Measurements from ENCODE around the gene KRT8. TPM values are rescaled to one million over a fixed set of nuclear protein-coding genes. Genes with fewer than 3 reads are reported as not detected.

KRT8 gene
- total RNA-seq, 1 experiment from 2014 or later, result 3,725 TPM

GRCh38 chr12:52901715-52902541 lies 2.9 kb downstream of the KRT8 start:
- H3K27ac Mint-ChIP-seq (ENCODE audit: unreplicated experiment), result peak overlapping the region; percentile 98
- H3K36me3 Mint-ChIP-seq (ENCODE audit: insufficient read depth, unreplicated experiment), result peaks cover 91% of the 10 kb centered on the region
- peaks cover 3% of the 10 kb centered on the region for H3K27me3 Mint-ChIP-seq (ENCODE audit: insufficient read depth, unreplicated experiment)
- intact Hi-C loops (cut with micrococcal nuclease; ENCODE audit: unreplicated experiment), result no loop called here
- Histone ChIP-seq H3K4me3 (ENCODE audit: low read depth, low read length) (peak overlapping the region; percentile 99), H3K9me3 (no peaks in the 10 kb centered on the region), H3K4me1 (peaks cover 71% of the 10 kb centered on the region), H3K36me3 (ENCODE audit: control insufficient read depth, insufficient read depth, low read length) (peaks cover 18% of the 10 kb centered on the region), H3K27me3 (replicated peaks; ENCODE audit: control insufficient read depth, insufficient read depth, low read length) (no peaks in the 10 kb centered on the region)
- H3K4me3 Mint-ChIP-seq (ENCODE audit: unreplicated experiment), result peak overlapping the region; percentile 95
- H3K9me3 Mint-ChIP-seq (ENCODE audit: unreplicated experiment), result no peaks in the 10 kb centered on the region
- H3K4me1 Mint-ChIP-seq (ENCODE audit: low read depth, unreplicated experiment), result peaks cover 42% of the 10 kb centered on the region
- CTCF ChIA-PET, result interaction anchor here (0.6 to 1.4 kb wide), 2 partner anchors 54 to 79 kb away, joined by 3 to 5 read pairs; no protein-coding TSS in a partner anchor
- no peak for TF ChIP-seq CTCF (IDR thresholded peaks at IDR 0.05; ENCODE audit: insufficient read depth in 1 of 2, low read depth in 1 of 2, low read length in 1 of 2, severe bottlenecking in 1 of 2, unreplicated experiment in 1 of 2)
- POLR2A ChIA-PET, result interaction anchor here (0.6 to 7.2 kb wide), 4 partner anchors 23 to 69 kb away, joined by 3 to 231 read pairs (median 8); partner anchors contain the start of gene KRT18
- no TSS peak for BruUV-seq (replicated peaks)
- DNase-seq, result no peak

- ChIA-PET POLR2A (interaction anchor here (0.6 to 7.2 kb wide), 2 partner anchors 24 to 55 kb away, joined by 13 to 231 read pairs; no protein-coding TSS in a partner anchor), CTCF (interaction anchor here (1.4 kb wide), 1 partner anchor 80 kb away, joined by 5 read pairs; no protein-coding TSS in a partner anchor)
- Histone ChIP-seq H3K9me3 (no peaks in the 10 kb centered on the region), H3K27me3 (replicated peaks; ENCODE audit: control insufficient read depth, insufficient read depth, low read length) (no peaks in the 10 kb centered on the region), H3K36me3 (ENCODE audit: control insufficient read depth, insufficient read depth, low read length) (peaks cover 21% of the 10 kb centered on the region), H3K4me1 (peaks cover 71% of the 10 kb centered on the region), H3K4me3 (ENCODE audit: low read depth, low read length) (peak overlapping the region; percentile 99; the same call in 1 of the 2 replicates)
- TSS peak; percentile 0 for BruUV-seq (replicated peaks)
- Mint-ChIP-seq H3K4me1 (ENCODE audit: low read depth, unreplicated experiment) (peaks cover 41% of the 10 kb centered on the region), H3K27ac (ENCODE audit: unreplicated experiment) (peak overlapping the region; percentile 98), H3K27me3 (ENCODE audit: insufficient read depth, unreplicated experiment) (peaks cover 3% of the 10 kb centered on the region), H3K9me3 (ENCODE audit: unreplicated experiment) (no peaks in the 10 kb centered on the region), H3K36me3 (ENCODE audit: insufficient read depth, unreplicated experiment) (peaks cover 99% of the 10 kb centered on the region), H3K4me3 (ENCODE audit: unreplicated experiment) (peak overlapping the region; percentile 95)
- TF ChIP-seq CTCF (IDR thresholded peaks at IDR 0.05; ENCODE audit: insufficient read depth in 1 of 2, low read depth in 1 of 2, low read length in 1 of 2, severe bottlenecking in 1 of 2, unreplicated experiment in 1 of 2), result no peak
- no peak for DNase-seq
- intact Hi-C loops (cut with micrococcal nuclease; ENCODE audit: unreplicated experiment), result no loop called here
Measured at GRCh38 chr12:52900896-52901714, 3.8 kb downstream of the KRT8 start.
